HG03095 (cell line): ENCODE data around the gene KNSTRN.
A peak's percentile ranks its signal among the peaks of the same experiment; 100 is the strongest.

Experiments
- ATAC-seq: cut with Tn5 transposase; IDR thresholded peaks from one replicate; pipeline ENCODE4 v1.9.1; 2021; ENCODE audit warnings: moderate library complexity; ENCODE audit not compliant: unreplicated experiment

KNSTRN gene

GRCh38 chr15:40345225-40345866 is 37.2 kb upstream of the KNSTRN start:
- ATAC-seq: no peak

DNA sequence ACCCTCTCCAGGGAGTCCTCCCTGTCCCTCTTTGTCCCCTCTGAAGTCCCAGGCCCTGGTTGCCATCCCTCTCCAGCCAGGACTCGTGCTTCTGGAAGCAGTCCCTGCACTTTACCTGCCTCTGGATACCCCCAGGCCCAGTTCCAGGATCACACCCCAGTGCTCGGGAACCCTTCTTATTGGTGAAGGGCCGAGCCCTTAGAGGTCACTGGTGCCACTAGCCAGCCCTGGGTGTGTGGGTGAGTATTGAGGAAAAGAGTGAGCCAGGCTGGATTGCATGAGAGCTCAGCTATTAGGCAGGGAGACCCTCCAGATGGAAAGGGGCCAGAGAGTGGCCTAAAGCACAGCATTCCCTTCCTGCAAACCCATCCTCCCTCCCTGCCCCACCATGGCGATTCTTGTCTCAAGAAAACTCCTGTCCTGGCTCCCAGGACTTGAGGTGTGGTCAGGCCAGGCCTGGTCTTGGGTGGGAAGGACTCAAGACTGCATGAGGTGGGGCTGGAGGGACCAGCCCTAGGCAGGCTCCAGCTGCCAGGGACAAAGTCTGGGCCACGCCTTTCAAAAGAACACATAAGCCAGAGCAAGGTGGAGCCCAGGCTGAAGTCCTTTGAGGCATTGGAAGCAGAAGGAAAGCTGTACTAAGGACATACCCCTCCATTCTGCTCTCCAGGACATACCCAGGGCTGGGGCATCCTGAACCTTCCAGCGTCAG is 36.5 kb upstream of the KNSTRN start:
- no peak for ATAC-seq

GRCh38 chr15:40346579-40347558 is 35.7 kb upstream of the KNSTRN start:
- ATAC-seq: no peak

DNA sequence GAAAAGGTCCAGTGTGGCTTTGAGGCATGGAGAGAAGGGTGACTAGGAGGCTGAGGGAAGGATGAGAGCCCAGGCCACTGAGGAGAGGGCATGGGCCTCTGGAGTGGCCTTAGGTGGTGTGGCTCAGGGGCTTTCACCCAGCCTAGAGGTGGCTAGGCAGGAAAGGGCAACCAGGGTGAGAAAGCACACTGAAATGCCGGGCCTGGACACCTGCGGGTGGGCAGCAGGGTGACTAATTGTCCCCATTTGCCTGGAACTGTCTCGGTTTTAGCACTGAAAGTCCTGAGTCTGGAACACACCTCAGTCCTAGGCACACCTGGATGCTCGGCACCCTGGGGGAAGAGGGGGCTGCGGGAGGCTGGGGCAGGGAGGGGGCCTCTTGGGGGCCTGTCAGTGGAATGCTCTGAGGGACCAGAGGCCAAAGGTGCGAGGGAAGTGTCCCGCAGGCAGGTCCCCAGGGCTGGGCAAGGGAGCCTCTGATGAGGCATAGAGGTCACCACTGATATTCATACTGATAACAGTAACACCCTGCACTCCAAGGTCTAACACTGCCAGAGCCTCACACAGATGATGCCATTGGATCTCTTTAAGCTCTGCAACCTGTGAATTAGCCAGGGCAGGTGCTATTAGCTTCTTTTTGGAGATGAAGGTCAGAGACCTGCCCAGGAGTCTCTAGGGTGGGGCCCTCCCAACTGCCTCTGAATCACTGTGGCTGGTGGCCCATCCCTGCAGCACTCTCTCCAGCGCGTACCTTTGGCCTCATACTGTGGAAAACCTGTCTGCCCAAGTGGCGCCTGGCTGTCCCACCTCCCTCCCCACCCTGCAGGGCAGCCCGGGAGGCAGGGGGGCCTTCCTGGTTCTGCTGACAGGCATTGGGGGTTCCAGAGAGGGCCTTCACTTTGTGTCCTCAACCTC is 34.7 kb upstream of the KNSTRN start:
- ATAC-seq: no peak

DNA sequence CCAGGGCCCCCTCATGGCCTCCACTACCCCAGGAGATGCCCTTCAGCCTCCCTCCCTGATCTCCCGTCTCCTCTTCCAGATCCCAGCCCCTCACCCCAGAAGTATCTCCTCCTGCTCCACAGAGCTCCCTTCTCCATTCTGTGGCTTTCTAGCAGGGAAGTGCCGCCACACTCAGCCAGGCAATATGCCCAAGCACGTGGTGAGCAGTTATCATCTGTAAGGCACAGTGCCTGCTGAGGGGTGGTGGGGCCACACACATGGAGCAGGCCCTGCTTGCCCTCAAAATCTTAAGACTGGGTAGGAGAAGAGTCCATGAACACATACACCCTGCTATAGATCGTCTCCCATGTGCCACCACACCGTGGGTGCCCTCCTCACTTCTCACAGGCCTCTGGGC is 34.0 kb upstream of the KNSTRN start:
- ATAC-seq: no peak

DNA sequence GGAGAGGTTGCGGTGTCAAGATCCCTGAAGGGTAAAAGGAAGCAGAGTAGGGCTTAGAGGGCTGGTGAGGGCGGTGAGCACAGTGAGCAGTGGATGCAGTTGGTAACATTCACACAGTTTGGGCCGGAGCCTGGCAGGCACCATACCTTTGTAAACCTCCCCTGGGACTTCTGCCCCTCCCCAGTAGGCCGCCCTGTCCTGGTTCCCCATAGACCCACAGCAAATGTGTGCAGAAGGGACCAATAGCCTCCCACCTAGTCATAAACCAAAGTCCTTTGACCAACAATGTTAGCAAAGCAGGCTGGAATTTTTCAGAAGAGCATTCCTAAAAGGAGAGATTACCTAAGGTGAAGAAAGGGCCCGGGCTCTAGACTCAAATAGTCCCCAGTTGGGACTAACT is 33.4 kb upstream of the KNSTRN start:
- no peak for ATAC-seq

GRCh38 chr15:40352281-40352901 is 30.1 kb upstream of the KNSTRN start:
- no peak for ATAC-seq

GRCh38 chr15:40353697-40354096 is 28.8 kb upstream of the KNSTRN start:
- no peak for ATAC-seq

GRCh38 chr15:40354408-40355171 is 27.9 kb upstream of the KNSTRN start:
- no peak for ATAC-seq

DNA sequence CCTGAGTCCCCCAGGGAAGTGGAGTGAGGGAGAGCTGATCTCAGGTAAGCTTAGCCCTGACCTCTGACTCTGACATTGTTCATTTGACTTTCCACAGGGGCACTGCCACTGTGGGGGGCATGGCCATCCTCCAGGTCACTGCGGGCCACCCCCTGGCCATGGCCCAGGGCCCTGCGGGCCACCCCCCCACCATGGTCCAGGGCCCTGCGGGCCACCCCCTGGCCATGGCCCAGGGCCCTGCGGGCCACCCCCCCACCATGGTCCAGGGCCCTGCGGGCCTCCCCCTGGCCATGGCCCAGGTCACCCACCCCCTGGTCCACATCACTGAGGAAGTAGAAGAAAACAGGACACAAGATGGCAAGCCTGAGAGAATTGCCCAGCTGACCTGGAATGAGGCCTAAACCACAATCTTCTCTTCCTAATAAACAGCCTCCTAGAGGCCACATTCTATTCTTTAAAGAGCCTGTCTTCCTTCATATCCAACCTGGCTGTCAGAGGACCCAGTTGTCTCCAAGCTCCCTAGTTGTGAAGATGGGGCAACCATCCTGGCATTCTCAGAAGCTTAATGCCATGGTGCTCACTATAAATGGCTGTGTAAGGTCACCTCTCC is 26.4 kb upstream of the KNSTRN start:
- no peak for ATAC-seq

- ATAC-seq: no peak
Observed at GRCh38 chr15:40357246-40357645, 25.3 kb upstream of the KNSTRN start.

DNA sequence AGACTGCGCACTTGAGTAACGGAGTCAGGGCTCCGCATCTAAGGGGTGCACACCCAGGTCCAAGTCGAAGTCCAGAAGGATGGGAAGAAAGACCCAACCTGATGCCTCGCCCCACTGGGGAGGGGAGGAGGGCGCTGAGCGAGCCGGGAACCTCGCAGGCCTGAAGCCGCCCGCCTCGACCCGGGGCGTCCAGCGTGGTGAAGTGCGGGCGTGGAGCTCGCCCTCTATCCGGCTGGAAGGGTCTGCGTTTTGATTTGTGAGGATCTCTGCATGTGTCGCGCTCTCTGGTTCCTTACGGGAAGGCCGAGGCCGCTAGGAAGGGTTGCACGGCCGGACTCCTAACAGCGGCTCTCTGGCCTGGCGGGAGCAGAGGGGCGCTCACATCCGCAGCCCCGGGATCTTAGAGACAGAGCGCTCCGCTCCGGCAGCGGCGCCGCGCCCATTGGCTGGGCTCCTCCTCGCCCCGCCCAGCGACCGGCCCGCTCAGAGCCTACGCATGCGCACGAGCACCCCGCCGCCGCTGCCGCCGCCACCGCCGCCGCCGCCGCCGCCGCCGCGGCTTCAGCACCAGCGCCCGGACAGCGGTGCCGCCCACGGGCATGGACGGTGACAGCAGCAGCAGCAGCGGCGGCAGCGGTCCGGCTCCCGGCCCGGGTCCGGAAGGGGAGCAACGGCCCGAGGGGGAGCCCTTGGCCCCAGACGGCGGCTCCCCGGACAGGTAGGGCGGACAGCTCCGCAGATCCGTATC is 24.6 kb upstream of the KNSTRN start, which contains the start of gene DISP2:
Gene DISP2 (plus strand): TSS at position 497 of the 748 bp plus-strand sequence. CDS start 103 bp downstream, at position 600.
- peak; percentile 74 for ATAC-seq

DNA sequence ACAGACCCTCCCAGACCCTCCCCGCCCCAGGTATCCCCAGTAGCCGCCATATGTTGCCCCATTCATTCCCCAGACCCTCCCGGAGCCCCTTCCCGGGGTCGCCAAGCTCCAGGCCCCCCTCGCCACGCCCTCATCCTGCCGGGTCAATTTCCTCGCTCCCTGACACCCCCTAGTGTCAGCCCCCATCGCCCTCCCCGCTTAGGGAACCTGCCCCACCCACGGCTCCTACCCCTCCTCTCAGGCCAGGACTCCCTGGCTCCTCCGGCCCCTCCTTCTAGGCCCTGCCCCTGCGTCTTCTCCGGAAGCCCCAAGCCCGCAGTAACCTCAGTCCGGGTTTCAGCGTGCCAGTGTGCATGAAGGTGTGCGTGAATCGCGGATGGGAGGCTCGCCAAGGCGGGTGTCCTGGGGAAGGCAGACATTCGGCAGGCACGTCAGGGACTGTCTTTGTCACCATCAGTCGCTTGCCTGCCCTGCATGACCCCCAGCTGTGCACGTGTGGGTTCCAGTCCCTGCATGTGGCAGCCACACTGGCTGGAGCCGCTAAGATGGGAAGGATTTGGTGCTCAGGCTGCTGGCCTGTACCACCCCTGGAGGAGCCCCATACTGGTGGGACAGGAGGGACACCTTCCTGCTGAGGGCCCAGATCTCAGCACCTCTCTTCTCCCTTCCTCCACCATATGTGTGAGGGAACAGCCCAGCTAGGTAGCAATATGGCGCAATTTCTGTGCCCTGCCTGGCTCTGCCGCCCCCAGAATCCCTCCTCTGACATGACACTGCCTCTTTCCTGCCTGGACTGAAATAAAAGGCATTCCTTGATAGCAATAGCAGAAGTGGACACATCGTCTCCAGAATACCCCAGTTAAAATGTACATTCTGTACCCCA is 23.8 kb upstream of the KNSTRN start:
- peak; percentile 19 for ATAC-seq

- no peak for ATAC-seq
Observed at GRCh38 chr15:40360015-40360414, 22.5 kb upstream of the KNSTRN start.

GRCh38 chr15:40361640-40362039 is 20.9 kb upstream of the KNSTRN start:
- no peak for ATAC-seq

GRCh38 chr15:40363611-40364010 is 18.9 kb upstream of the KNSTRN start:
- no peak for ATAC-seq

- ATAC-seq: no peak
Observed at GRCh38 chr15:40364251-40364650, 18.3 kb upstream of the KNSTRN start.
